Sigmoid colon (tissue), 7 donors: Measurements from ENCODE around the gene PRODH. TPM values are rescaled to one million over a fixed set of nuclear protein-coding genes. Genes with fewer than 3 reads are reported as not detected.
"Not testable (repeated sequence)": the region's sequence is repeated elsewhere in the genome, so short reads cannot be mapped to it uniquely, and the experiment has no call there.

Source experiments
- DNase-seq: peaks from one replicate; pipeline ENCODE4 v3.0.0-alpha.2; 2019
- H3K27ac ChIP-seq, 4 donors: fragments of 200-600 bp; sonication (generic); one replicate each; pipeline ENCODE4 v1.5.1; 2016 to 2019; ENCODE audit warnings: mild to moderate bottlenecking in 1 of 4
- H3K27me3 ChIP-seq, 3 donors: fragments of 200-600 bp; sonication (generic); one replicate each; pipeline ENCODE4 v1.5.1; 2019; ENCODE audit warnings: mild to moderate bottlenecking in 1 of 3
- H3K36me3 ChIP-seq, 4 donors: fragments of 200-600 bp; sonication (generic); one replicate each; pipeline ENCODE4 v1.5.1; 2016 to 2019
- H3K4me1 ChIP-seq, 4 donors: fragments of 200-600 bp; sonication (generic); one replicate each; pipeline ENCODE4 v1.5.1; 2017 to 2019
- H3K4me3 ChIP-seq, 4 donors: fragments of 200-600 bp; sonication (generic); one replicate each; pipeline ENCODE4 v1.5.1; 2017 to 2019; ENCODE audit warnings: mild to moderate bottlenecking in 2 of 4, moderate library complexity in 1 of 4
- H3K9me3 ChIP-seq, 4 donors: fragments of 200-600 bp in 3 of 4; sonication (generic) in 3 of 4; one replicate each; pipeline versions ENCODE4 v1.5.1 to v1.6.1; 2013 to 2019
- CTCF ChIP-seq, 4 experiments: fragments of 450-650 bp in 3 of 4; fragments of 200-600 bp in 1 of 4; IDR thresholded peaks; one replicate each; pipeline ENCODE4 v1.5.1; 2016 to 2019; ENCODE audit warnings: antibody characterized with exemption in 4 of 4, mild to moderate bottlenecking in 3 of 4, moderate library complexity in 2 of 4
- EP300 ChIP-seq, 4 donors: sonication (generic); formaldehyde crosslinking; IDR thresholded peaks; one replicate each; pipeline ENCODE4 v1.6.1; 2017; ENCODE audit warnings: antibody characterized with exemption in 4 of 4
- POLR2A ChIP-seq, 2 donors: fragments of 450-650 bp; IDR thresholded peaks; one replicate each; pipeline ENCODE4 v1.6.1; 2016; ENCODE audit warnings: antibody characterized with exemption in 2 of 2, mild to moderate bottlenecking in 2 of 2, moderate library complexity in 2 of 2
- POLR2AphosphoS5 ChIP-seq, 4 donors: sonication (generic); formaldehyde crosslinking; IDR thresholded peaks; one replicate each; pipeline ENCODE4 v1.6.1; 2017; ENCODE audit warnings: antibody characterized with exemption in 4 of 4
- WGBS, 2 donors: extraction: QIAGEN DNeasy Blood & Tissue Kit; methylation state at CpG; one replicate each; pipeline ENCODE4 v1.1.7; 2013; 5-methylcytosine and 5-hydroxymethylcytosine counted together
- intact Hi-C: fragments of 100-400 bp; cut with DNase I; formaldehyde crosslinking; loops from one replicate; pipeline ENCODE4 v1.15.1; 2023
- polyA plus RNA-seq, 3 donors: library from polyadenylated mRNA; stranded (reverse); fragments of 200-250 nt; gene quantifications; one replicate each; pipeline ENCODE4 v1.2.3, GENCODE V29; 2013
- total RNA-seq, 4 donors: library from RNA; depleted of rRNA; stranded (reverse); fragments of >200 nt; gene quantifications; one replicate each; pipeline ENCODE4 v1.1.0, GENCODE V29; 2016
- donor health status: healthy with polysubstance abuse.
- donor health status: Bipolar disorder and iron deficiency.
- donor health status: healthy.

Gene PRODH
- total and polyA plus RNA-seq, 7 donors, result 2.5 to 4.8 (median 3.6) TPM; not detected in 2

GRCh38 chr22:18929459-18929858, 6.6 kb downstream of the PRODH start:
- Histone ChIP-seq H3K4me3 (no peak overlapping the region), H3K36me3 (no peaks in the 10 kb centered on the region), H3K27ac (no peak overlapping the region), H3K9me3 (no peaks in the 10 kb centered on the region), H3K4me1 (no peaks in the 10 kb centered on the region), H3K27me3 (no peaks in the 10 kb centered on the region)
- no peak for TF ChIP-seq CTCF (IDR thresholded peaks at IDR 0.05)
- no peak for TF ChIP-seq POLR2AphosphoS5 (IDR thresholded peaks at IDR 0.05)
- TF ChIP-seq POLR2A (IDR thresholded peaks at IDR 0.05), result no peak
- no peak for TF ChIP-seq EP300 (IDR thresholded peaks at IDR 0.05)
- intact Hi-C loops, result no loop called here
- 21 to 43% methylated on average over 2 of the region's 5 CpGs for WGBS, 2 donors
- DNase-seq, result peak; percentile 69

GRCh38 chr22:18927573-18927972, 8.5 kb downstream of the PRODH start:
- H3K27ac ChIP-seq, result no peak overlapping the region
- H3K36me3 ChIP-seq, result no peaks in the 10 kb centered on the region
- TF ChIP-seq EP300 (IDR thresholded peaks at IDR 0.05), result no peak
- TF ChIP-seq CTCF (IDR thresholded peaks at IDR 0.05), result no peak
- no peak for TF ChIP-seq POLR2AphosphoS5 (IDR thresholded peaks at IDR 0.05)
- no peak for TF ChIP-seq POLR2A (IDR thresholded peaks at IDR 0.05)
- H3K27me3 ChIP-seq, result no peaks in the 10 kb centered on the region
- no peak for DNase-seq
- WGBS, 2 donors, result no CpG with 5 or more reads among the region's 5 CpGs
- H3K4me1 ChIP-seq, result no peaks in the 10 kb centered on the region
- H3K4me3 ChIP-seq, result no peak overlapping the region
- intact Hi-C loops, result no loop called here
- no peaks in the 10 kb centered on the region for H3K9me3 ChIP-seq

- WGBS, 2 donors, result no CpG with 5 or more reads among the region's 4 CpGs
- H3K36me3 ChIP-seq, result no peaks in the 10 kb centered on the region
- no peak overlapping the region for H3K27ac ChIP-seq
- TF ChIP-seq EP300 (IDR thresholded peaks at IDR 0.05), result no peak
- no peak for TF ChIP-seq POLR2AphosphoS5 (IDR thresholded peaks at IDR 0.05)
- TF ChIP-seq POLR2A (IDR thresholded peaks at IDR 0.05), result no peak
- TF ChIP-seq CTCF (IDR thresholded peaks at IDR 0.05), result no peak
- H3K4me3 ChIP-seq, result no peak overlapping the region
- H3K27me3 ChIP-seq, result no peaks in the 10 kb centered on the region
- no peaks in the 10 kb centered on the region for H3K9me3 ChIP-seq
- intact Hi-C loops, result no loop called here
- no peaks in the 10 kb centered on the region for H3K4me1 ChIP-seq
- no peak for DNase-seq
Measured at GRCh38 chr22:18927020-18927419, 9.1 kb downstream of the PRODH start.

DNA sequence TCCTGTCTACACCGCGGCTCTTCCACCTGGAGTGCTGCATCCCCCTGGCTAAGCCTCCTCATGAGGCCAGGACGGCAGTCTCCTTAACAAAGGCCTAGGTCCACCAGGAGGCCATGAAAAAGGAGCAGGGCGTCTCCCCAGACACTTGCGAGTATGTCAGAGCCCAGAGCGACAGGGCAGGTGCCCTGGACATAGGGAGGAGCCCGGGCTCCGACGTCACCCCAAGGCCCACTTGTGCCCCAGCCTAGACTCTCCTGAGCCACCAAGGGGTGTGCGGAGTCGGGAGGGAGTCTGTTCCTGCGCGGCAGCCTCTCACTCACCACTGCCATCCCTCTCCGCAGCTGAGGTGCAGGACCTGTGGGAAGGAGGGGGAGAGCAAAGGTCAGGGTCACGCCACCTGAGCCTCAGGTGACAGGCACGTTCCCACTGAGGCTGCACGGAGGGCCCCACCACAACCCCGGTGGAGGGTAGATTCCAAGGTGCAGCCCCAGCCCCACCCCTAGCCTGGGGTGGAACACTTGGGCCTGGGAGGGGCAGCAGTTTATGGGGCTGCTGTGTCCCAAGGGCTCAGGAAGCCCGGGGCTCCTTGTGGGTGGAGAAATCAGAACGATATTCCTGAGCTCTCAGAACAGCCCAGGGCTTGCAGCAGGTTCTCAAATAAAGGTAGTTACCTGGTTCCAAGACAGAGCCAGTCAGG, 10.6 kb downstream of the PRODH start:
- intact Hi-C loops, result no loop called here
- no CpG with 5 or more reads among the region's 20 CpGs for WGBS, 2 donors

GRCh38 chr22:18920257-18920902, 15.7 kb downstream of the PRODH start:
- H3K9me3 ChIP-seq, H3K27ac ChIP-seq, H3K27me3 ChIP-seq, H3K4me1 ChIP-seq, intact Hi-C loops, H3K4me3 ChIP-seq, DNase-seq, H3K36me3 ChIP-seq: not testable (repeated sequence)
- WGBS, 2 donors, result no CpG with 5 or more reads among the region's 12 CpGs

More for the DNA sequence above, 10.6 kb downstream of the PRODH start:
- H3K36me3 ChIP-seq, result no peaks in the 10 kb centered on the region
- no peaks in the 10 kb centered on the region for H3K4me1 ChIP-seq
- H3K9me3 ChIP-seq, result no peaks in the 10 kb centered on the region
- no peak overlapping the region for H3K27ac ChIP-seq
- TF ChIP-seq POLR2AphosphoS5 (IDR thresholded peaks at IDR 0.05), result no peak
- TF ChIP-seq POLR2A (IDR thresholded peaks at IDR 0.05), result no peak
- DNase-seq, result no peak
- no peaks in the 10 kb centered on the region for H3K27me3 ChIP-seq
- no peak overlapping the region for H3K4me3 ChIP-seq

GRCh38 chr22:18917818-18918217, 18.3 kb downstream of the PRODH start:
- WGBS, 2 donors, result 6 to 41% methylated on average over 1 of the region's 3 CpGs
- intact Hi-C loops, H3K27ac ChIP-seq, DNase-seq, H3K36me3 ChIP-seq, H3K4me3 ChIP-seq, H3K4me1 ChIP-seq, H3K27me3 ChIP-seq, H3K9me3 ChIP-seq: not testable (repeated sequence)

DNA sequence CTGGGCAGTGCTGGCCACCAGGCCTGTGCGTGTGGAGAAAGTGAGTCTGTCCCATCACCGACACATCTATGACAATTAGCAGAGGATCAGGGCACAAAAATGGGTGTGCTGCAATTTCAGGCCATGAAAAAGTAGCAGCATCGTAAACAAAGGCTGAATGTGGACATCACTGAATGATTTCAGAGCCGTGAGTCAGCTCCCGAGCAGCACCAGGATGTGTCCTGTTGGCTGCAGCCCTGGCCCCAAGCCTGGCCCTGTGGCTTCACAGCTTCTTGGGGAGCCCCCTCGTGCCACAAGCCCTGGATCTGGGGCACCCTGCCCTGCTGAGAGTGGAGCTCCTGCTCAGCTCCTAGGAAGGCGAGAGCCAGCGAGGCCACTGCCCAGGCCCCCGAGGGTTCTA, 20.5 kb downstream of the PRODH start:
- H3K4me1 ChIP-seq, DNase-seq, H3K27me3 ChIP-seq, H3K9me3 ChIP-seq, H3K27ac ChIP-seq, intact Hi-C loops, H3K4me3 ChIP-seq, H3K36me3 ChIP-seq: not testable (repeated sequence)
- no CpG with 5 or more reads among the region's 9 CpGs for WGBS, 2 donors

DNA sequence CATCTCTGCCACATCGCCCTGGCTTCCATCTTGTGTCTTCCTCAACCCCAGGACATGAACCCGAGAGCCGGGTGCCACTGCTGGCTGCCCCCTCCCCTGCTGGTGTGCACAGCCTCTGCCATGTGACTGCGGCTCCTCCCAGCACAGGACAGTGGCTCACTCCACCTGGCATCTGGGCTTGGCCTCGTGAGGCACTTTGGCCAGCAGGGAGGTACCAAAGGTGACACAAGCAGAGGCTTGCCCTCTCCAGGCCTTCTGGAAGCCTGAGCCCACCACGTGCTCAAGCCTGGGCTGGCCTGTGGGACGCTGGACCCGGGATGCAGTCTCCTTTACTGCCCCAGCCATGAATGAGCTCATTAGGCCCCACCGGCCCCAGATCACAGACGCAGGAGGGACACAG, 21.5 kb downstream of the PRODH start:
- H3K4me3 ChIP-seq, H3K27me3 ChIP-seq, intact Hi-C loops, H3K4me1 ChIP-seq, H3K36me3 ChIP-seq, DNase-seq, H3K9me3 ChIP-seq, H3K27ac ChIP-seq: not testable (repeated sequence)
- WGBS, 2 donors, result no CpG with 5 or more reads among the region's 10 CpGs

DNA sequence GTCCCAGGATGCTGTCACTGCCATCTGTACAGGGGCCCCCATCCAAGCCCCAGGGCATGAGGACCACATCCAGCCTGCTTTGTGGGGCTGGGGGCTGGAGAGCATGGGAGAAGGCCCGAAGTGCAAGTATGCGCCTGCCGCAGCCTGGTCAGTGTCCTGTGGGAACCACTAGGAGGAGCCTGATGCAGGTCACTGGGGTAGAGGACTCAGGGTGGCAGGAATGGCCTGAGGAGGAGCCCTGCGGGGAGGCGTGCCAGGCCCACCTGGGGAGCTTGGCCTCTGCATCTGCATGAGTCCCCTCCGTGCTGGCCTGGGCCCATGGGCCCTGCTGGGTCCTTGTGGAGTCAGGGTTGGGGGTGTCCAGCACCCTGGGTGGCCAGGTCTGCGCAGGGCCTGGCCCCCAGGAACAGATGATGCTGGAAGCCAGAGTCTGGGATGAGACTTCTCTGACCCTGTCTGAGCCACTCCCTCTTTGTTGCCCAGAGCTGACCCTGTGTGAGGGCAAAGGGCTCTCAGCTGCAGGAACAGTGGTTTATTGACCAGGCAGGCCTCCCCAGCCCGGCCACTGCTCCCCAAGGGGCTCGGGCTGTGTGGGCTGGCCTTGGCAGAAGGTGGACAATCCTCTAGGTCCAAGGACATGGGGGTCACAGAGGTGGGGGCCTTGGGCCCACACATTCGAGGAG, 23.7 kb downstream of the PRODH start:
- H3K27ac ChIP-seq, H3K27me3 ChIP-seq, H3K4me3 ChIP-seq, H3K36me3 ChIP-seq, DNase-seq, H3K9me3 ChIP-seq, intact Hi-C loops, H3K4me1 ChIP-seq: not testable (repeated sequence)
- WGBS, 2 donors, result no CpG with 5 or more reads among the region's 10 CpGs
